Measurements from ENCODE around the gene CDH11.

The CDH11 gene

DNA sequence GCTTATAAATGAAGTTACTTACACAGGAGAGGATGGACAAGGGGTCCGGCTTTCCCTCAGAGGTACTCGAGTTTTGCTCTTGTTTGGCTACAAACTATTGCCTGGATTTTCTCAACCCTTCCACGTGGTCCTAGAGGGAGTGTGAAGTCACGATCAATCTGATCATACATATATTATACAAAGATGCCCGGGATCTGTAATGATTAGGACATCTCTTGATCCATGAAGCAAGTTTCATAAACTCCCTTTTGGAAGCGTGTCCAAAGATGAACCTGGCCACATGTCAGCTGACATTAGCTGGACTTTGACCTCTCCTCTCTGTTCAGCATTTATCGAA is 2.3 kb upstream of the CDH11 start:
- H3K27ac ChIP-seq (replicated peaks): no peak overlapping the region
- no peak overlapping the region for H3K4me3 ChIP-seq (replicated peaks; ENCODE audit: insufficient read depth, low read length)
- no peak for DNase-seq (ENCODE audit: low read depth in 1 of 2, low spot score in 1 of 2)
- peaks cover 39% of the 10 kb centered on the region for H3K27me3 ChIP-seq (ENCODE audit: insufficient read depth, poor library complexity, severe bottlenecking)
- TF ChIP-seq CTCF (IDR thresholded peaks at IDR 0.05; ENCODE audit: insufficient read depth, low read length): no peak
- TF ChIP-seq REST (IDR thresholded peaks at IDR 0.05; ENCODE audit: insufficient replicate concordance, low read depth): no peak
- no peak for TF ChIP-seq GABPA (IDR thresholded peaks at IDR 0.05; ENCODE audit: low read depth)

GRCh38 chr16:65123396-65124211 is 1.7 kb upstream of the CDH11 start:
- Histone ChIP-seq H3K27ac (replicated peaks) (no peak overlapping the region), H3K27me3 (ENCODE audit: insufficient read depth, poor library complexity, severe bottlenecking) (peaks cover 44% of the 10 kb centered on the region), H3K4me3 (replicated peaks; ENCODE audit: insufficient read depth, low read length) (no peak overlapping the region)
- DNase-seq (ENCODE audit: low read depth in 1 of 2, low spot score in 1 of 2): no peak
- no peak for TF ChIP-seq POLR2AphosphoS5 (IDR thresholded peaks at IDR 0.05; ENCODE audit: low read depth)
- no peak for TF ChIP-seq GABPA (IDR thresholded peaks at IDR 0.05; ENCODE audit: low read depth)
- no peak for TF ChIP-seq REST (IDR thresholded peaks at IDR 0.05; ENCODE audit: insufficient replicate concordance, low read depth)
- no peak for TF ChIP-seq CTCF (IDR thresholded peaks at IDR 0.05; ENCODE audit: insufficient read depth, low read length)
- TF ChIP-seq SPI1 (IDR thresholded peaks at IDR 0.05; ENCODE audit: borderline replicate concordance, low read depth): no peak

DNA sequence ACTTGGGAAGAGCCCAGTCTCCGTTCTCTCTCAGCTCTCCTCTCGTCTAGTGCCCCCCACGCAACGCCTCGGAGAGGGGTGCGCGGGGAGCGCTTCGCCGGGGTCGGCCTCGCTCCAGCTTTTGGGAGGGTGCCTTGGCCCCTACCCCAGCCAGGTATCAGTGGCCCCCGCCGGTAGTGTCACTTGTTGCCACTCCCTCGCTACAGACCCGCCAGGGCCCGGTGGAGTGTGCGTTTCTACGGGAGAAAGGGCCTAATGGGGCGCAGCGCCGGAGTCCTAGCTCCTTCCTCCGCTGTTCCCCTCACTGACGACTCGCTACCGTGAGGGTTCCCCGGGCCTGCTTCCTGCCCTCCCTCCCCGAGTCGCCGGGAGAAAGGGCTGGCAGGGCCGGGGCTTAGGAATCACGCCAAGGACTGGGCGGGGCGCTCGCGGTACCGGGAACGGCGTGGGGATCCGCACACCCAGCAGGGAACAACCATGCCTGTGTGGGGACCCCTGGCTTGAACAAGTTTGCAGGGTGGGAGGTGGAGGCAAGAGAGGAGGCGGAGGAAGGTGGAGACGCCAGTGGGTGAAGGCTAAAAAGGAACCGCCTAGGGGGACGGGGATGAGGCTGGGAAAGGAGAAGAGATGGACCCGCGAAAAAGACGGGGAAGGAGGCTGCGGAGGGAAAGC is 997 bp upstream of the CDH11 start:
- Histone ChIP-seq H3K4me3 (replicated peaks; ENCODE audit: insufficient read depth, low read length) (no peak overlapping the region), H3K27me3 (ENCODE audit: insufficient read depth, poor library complexity, severe bottlenecking) (peaks cover 44% of the 10 kb centered on the region), H3K27ac (replicated peaks) (no peak overlapping the region)
- no peak for TF ChIP-seq GABPA (IDR thresholded peaks at IDR 0.05; ENCODE audit: low read depth)
- TF ChIP-seq REST (IDR thresholded peaks at IDR 0.05; ENCODE audit: insufficient replicate concordance, low read depth): no peak
- no peak for TF ChIP-seq CTCF (IDR thresholded peaks at IDR 0.05; ENCODE audit: insufficient read depth, low read length)
- TF ChIP-seq POLR2AphosphoS5 (IDR thresholded peaks at IDR 0.05; ENCODE audit: low read depth): no peak
- no peak for TF ChIP-seq SPI1 (IDR thresholded peaks at IDR 0.05; ENCODE audit: borderline replicate concordance, low read depth)
- DNase-seq (ENCODE audit: low read depth in 1 of 2, low spot score in 1 of 2): no peak
